HepG2 (cell line): ENCODE data around the gene KRT40. TPM values are rescaled to one million over a fixed set of nuclear protein-coding genes. Genes with fewer than 3 reads are reported as not detected.

Source experiments
- ARID3A ChIP-seq: IDR thresholded peaks from 2 replicates; pipeline ENCODE4 v1.6.1; 2012; ENCODE audit warnings: low read depth, low read length, improper control_type of control experiment
- BCL6 ChIP-seq: IDR thresholded peaks from 2 replicates; pipeline ENCODE4 v1.6.1; 2016; ENCODE audit warnings: missing genetic modification reagents, missing compliant biosample characterization
- CENPBD1 ChIP-seq: sonication (generic); formaldehyde crosslinking; IDR thresholded peaks from 2 replicates; pipeline ENCODE4 v1.8.0; 2022; ENCODE audit warnings: missing genetic modification reagents, low read depth, mild to moderate bottlenecking, borderline replicate concordance
- DPF2 ChIP-seq: sonication (generic); formaldehyde crosslinking; IDR thresholded peaks from 2 replicates; pipeline ENCODE4 v1.4.0; 2020; ENCODE audit warnings: mild to moderate bottlenecking, low read depth, missing genetic modification reagents, borderline replicate concordance
- FOXA3 ChIP-seq: IDR thresholded peaks from 2 replicates; pipeline ENCODE4 v1.6.1; 2016; ENCODE audit warnings: missing genetic modification reagents, missing compliant biosample characterization
- FOXJ3 ChIP-seq: sonication (generic); formaldehyde crosslinking; IDR thresholded peaks from 2 replicates; pipeline ENCODE4 v1.4.0; 2020; ENCODE audit warnings: missing genetic modification reagents, mild to moderate bottlenecking, borderline replicate concordance
- FOXP4 ChIP-seq: sonication (generic); formaldehyde crosslinking; IDR thresholded peaks from 2 replicates; pipeline ENCODE4 v1.4.0; 2020; ENCODE audit warnings: missing genetic modification reagents
- GATA4 ChIP-seq: sonication (generic); IDR thresholded peaks from 2 replicates; pipeline ENCODE4 v1.6.1; 2016; ENCODE audit warnings: antibody characterized with exemption, low read depth, borderline replicate concordance
- GATAD2A ChIP-seq: IDR thresholded peaks from 2 replicates; pipeline ENCODE4 v1.6.1; 2016
- HMG20B ChIP-seq: conservative IDR thresholded peaks from 2 replicates; pipeline ENCODE4 v1.6.1; 2016; ENCODE audit warnings: missing genetic modification reagents, missing compliant biosample characterization
- ISL2 ChIP-seq: sonication (generic); formaldehyde crosslinking; IDR thresholded peaks from 2 replicates; pipeline ENCODE4 v1.5.0; 2020; ENCODE audit warnings: missing genetic modification reagents
- KAT8 ChIP-seq: IDR thresholded peaks from 2 replicates; pipeline ENCODE4 v1.6.1; 2016; ENCODE audit warnings: missing genetic modification reagents, missing compliant biosample characterization
- SATB2 ChIP-seq: sonication (generic); formaldehyde crosslinking; IDR thresholded peaks from 2 replicates; pipeline ENCODE4 v1.5.0; 2020; ENCODE audit warnings: missing genetic modification reagents
- SKI ChIP-seq: fragments of 450-650 bp; IDR thresholded peaks from one replicate; pipeline ENCODE4 v1.6.1; 2018; ENCODE audit warnings: mild to moderate bottlenecking; ENCODE audit not compliant: partially characterized antibody
- SMC3 ChIP-seq: IDR thresholded peaks from 2 replicates; pipeline ENCODE4 v1.6.1; 2011; ENCODE audit warnings: low read length, improper control_type of control experiment
- SOX13 ChIP-seq, 3 experiments: fragments of 450-650 bp in 1 of 3; sonication (generic) in 1 of 3; formaldehyde crosslinking in 1 of 3; IDR thresholded peaks in 2 of 3; conservative IDR thresholded peaks in 1 of 3; 2 replicates each; pipeline versions ENCODE4 v1.5.0 to v1.6.1; 2016 to 2020; ENCODE audit warnings: antibody characterized with exemption in 1 of 3, mild to moderate bottlenecking in 1 of 3, missing compliant biosample characterization in 1 of 3, missing genetic modification reagents in 1 of 3, moderate library complexity in 1 of 3
- TEF ChIP-seq: sonication (generic); formaldehyde crosslinking; IDR thresholded peaks from 2 replicates; pipeline ENCODE4 v1.5.0; 2020; ENCODE audit warnings: missing genetic modification reagents
- ZBTB43 ChIP-seq: sonication (generic); formaldehyde crosslinking; conservative IDR thresholded peaks from 2 replicates; pipeline ENCODE4 v1.4.0; 2020; ENCODE audit warnings: missing genetic modification reagents
- ZNF598 ChIP-seq: sonication (generic); formaldehyde crosslinking; IDR thresholded peaks from 2 replicates; pipeline ENCODE4 v1.5.1; 2020; ENCODE audit warnings: mild to moderate bottlenecking, missing genetic modification reagents, borderline replicate concordance
- ZNF614 ChIP-seq: IDR thresholded peaks from 2 replicates; pipeline ENCODE4 v1.6.1; 2018; ENCODE audit warnings: missing biosample characterization, missing genetic modification reagents, inconsistent platforms, borderline replicate concordance
- ZNF75D ChIP-seq: sonication (generic); formaldehyde crosslinking; IDR thresholded peaks from 2 replicates; pipeline ENCODE4 v1.8.1; 2023; ENCODE audit warnings: missing genetic modification reagents, mild to moderate bottlenecking, borderline replicate concordance
- ZNF781 ChIP-seq: sonication (generic); formaldehyde crosslinking; IDR thresholded peaks from 2 replicates; pipeline ENCODE4 v1.5.1; 2020; ENCODE audit warnings: borderline replicate concordance, mild to moderate bottlenecking, missing genetic modification reagents; ENCODE audit errors: not compliant biosample characterization
- polyA plus RNA-seq, 8 experiments: library from polyadenylated mRNA; depleted of rRNA in 3 of 8; stranded (reverse) in 7 of 8; unstranded in 1 of 8; fragments of >200 nt; fragmentation: Illumina TruSeq in 4 of 8; extraction: Trizol in 4 of 8; gene quantifications; 2 replicates each; pipeline versions ENCODE4 v1.2.1 to v1.2.3, GENCODE V29; 2011 to 2016; ENCODE audit warnings: low read depth in 4 of 8, missing spikeins in 1 of 8, mixed read lengths in 1 of 8; ENCODE audit not compliant: insufficient read depth in 1 of 8
- total RNA-seq, 5 experiments: library from RNA; depleted of rRNA; stranded (reverse); fragments of >200 nt; fragmentation: Illumina TruSeq; extraction: Trizol; gene quantifications; 2 replicates each; pipeline ENCODE4 v1.2.3, GENCODE V29; 2016; ENCODE audit warnings: low read depth in 1 of 5

The KRT40 gene
- total and polyA plus RNA-seq, 2 of the 13 experiments (the other 11 are each of a cell fraction or from before 2014, with no cell fraction given), result not detected

- peak; percentile 66; the same call in 1 of the 2 replicates for TF ChIP-seq DPF2
- no peak for TF ChIP-seq ZNF781 (CRISPR knock-in tag)
- TF ChIP-seq SMC3, result 0 out of 2 replicates have a peak, but pooled peaks have one; percentile 12
- peak; percentile 93 for TF ChIP-seq GATA4
- TF ChIP-seq FOXJ3 (CRISPR knock-in tag), result peak; percentile 91
- TF ChIP-seq SKI, result peak; percentile 20
- peak; percentile 87 for TF ChIP-seq HMG20B
- TF ChIP-seq ZNF598 (CRISPR knock-in tag), result no peak
- no peak for TF ChIP-seq CENPBD1 (CRISPR knock-in tag)
- 0 out of 2 replicates have a peak, but pooled peaks have one; percentile 18 for TF ChIP-seq TEF
- no peak for TF ChIP-seq ZNF75D (CRISPR knock-in tag)
- peak; percentile 63 for TF ChIP-seq KAT8 (CRISPR knock-in tag)
- peak; percentile 97 for TF ChIP-seq ISL2
- peak; percentile 85 for TF ChIP-seq BCL6
- peak; percentile 96 for TF ChIP-seq FOXP4 (CRISPR knock-in tag)
- TF ChIP-seq FOXA3 (CRISPR knock-in tag), result peak; percentile 94
- TF ChIP-seq ZBTB43 (CRISPR knock-in tag), result 0 out of 2 replicates have a peak, but pooled peaks have one; percentile 43
- peak; percentile 95 for TF ChIP-seq SATB2 (CRISPR knock-in tag)
- peak; percentile 66; the same call in 1 of the 2 replicates for TF ChIP-seq ZNF614 (CRISPR knock-in tag)
- TF ChIP-seq ARID3A, result peak; percentile 97
- TF ChIP-seq SOX13 (IDR thresholded peaks at IDR 0.05), result peak; percentile 97
- peak in 1 of 2 experiments; percentile 100; a peak in 2 of 4 replicates for TF ChIP-seq SOX13 (CRISPR knock-in tag; conservative IDR thresholded peaks at IDR 0.05 in 1 of 2, IDR thresholded peaks at IDR 0.05 in 1 of 2)
- peak; percentile 93 for TF ChIP-seq GATAD2A (CRISPR knock-in tag)
Observed at GRCh38 chr17:41009301-41009760, 25.2 kb upstream of the KRT40 start (continued).
